RWPE1 (cell line): ENCODE data around the gene PHF12.

Experiments
- CTCF ChIA-PET: fragments of 350-600 bp; sonication (Branson Sonifier 250); formaldehyde crosslinking; extraction: SDS; loops from one replicate; lab custom pipeline; 2021; lab: Yijun Ruan, JAX
- POLR2A ChIA-PET: fragments of 400-600 bp; formaldehyde crosslinking; extraction: SDS; loops from one replicate; lab custom pipeline; 2020; ENCODE audit warnings: antibody characterized with exemption; ENCODE audit not compliant: low non-redundant PET; lab: Yijun Ruan, JAX
- DNase-seq: peaks from one replicate; pipeline ENCODE4 v3.0.0; 2012; ENCODE audit warnings: low spot score
- H3K27ac ChIP-seq: fragments of 450-650 bp; 2 replicates; pipeline ENCODE4 v1.5.1; 2017
- CTCF ChIP-seq: fragments of 450-650 bp; conservative IDR thresholded peaks from 2 replicates; pipeline ENCODE4 v1.5.1; 2017; ENCODE audit warnings: low read depth, mild to moderate bottlenecking

Gene PHF12

DNA sequence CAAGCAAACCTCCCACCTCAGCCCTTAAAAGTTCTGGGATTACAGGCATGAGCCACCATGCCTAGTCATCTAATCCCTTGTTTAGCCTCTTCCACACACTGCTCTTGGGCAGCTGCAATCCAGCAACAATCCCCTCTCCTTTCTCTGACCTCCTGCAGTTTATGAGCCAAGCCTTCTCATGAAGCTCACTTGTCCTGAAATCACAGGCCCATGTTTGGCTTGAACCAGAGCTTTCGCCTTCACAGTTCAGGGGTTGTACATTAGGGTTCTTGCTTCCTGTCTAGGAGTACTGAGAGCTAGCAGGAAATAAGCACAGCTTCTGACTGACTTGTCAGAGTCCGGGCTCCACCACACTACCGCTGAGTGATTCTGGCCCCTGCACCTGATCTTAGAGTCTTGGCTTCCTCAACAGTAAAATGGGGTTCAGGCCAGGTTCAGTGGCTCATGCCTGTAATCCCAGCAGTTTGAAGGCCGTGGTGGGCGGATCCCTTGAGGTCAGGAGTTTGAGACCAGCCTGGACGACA lies 80.2 kb downstream of the PHF12 start:
- ChIA-PET CTCF (interaction anchor here (1.3 kb wide), 1 partner anchor 107 kb away, joined by 5 read pairs; no protein-coding TSS in a partner anchor), POLR2A (no interaction called here)
- TF ChIP-seq CTCF, result no peak
- no peak for DNase-seq
- H3K27ac ChIP-seq, result no peak overlapping the region

DNA sequence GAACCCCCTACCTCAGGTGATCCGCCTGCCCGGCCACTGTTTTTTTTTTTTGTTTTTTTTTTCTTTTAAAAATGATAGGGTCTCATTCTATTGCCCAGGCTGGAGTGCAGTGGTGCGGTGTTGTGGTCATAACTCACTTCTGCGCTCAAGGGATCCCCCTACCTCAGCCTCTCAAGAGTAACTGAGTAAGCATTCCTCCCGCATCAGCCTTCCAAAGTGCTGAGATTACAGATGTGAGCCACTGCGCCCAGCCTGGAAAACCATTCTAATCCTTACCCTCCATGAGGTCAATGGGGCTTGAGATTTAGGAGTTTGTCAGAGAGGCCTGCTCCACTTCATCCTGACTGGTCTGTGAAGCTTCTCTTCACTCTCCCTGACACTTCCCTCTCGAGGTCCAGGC lies 84.0 kb downstream of the PHF12 start:
- POLR2A ChIA-PET, result no interaction called here
- no peak for TF ChIP-seq CTCF
- CTCF ChIA-PET, result interaction anchor here (0.6 kb wide), 1 partner anchor 55 kb away, joined by 5 read pairs; no protein-coding TSS in a partner anchor
- DNase-seq, result no peak
- no peak overlapping the region for H3K27ac ChIP-seq

DNA sequence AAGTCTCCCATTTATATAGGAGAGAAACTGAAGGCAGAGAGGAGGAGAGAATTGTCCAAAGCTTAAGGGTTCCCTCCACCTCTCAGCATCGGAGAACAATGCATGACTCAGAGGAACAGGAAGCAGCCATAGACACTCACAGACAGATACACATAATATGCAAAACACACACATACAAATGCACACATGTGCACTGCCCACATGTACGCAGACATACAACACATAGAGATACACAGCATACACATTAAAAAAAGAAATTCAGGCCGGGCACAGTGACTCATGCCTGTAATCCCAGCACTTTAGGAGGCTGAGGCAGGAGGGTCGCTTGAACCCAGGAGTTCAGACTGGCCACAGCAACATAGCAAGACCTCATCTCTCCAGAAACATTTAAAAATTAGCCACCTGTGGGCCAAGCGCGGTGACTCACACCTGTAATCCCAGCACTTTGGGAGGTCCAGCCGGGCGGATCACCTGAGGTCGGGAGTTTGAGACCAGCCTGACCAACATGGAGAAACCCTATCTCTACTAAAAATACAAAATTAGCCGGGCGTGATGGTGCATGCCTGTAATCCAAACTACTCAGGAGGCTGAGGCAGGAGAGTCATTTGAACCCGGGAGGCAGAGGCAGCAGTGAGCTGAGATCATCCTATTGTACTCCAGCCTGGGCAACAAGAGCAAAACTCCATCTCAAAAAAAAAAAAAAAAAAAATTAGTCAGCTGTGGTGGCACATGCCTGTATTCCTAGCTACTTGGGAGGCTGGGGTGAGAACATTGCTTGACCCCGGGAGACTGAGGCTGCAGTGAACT lies 85.2 kb downstream of the PHF12 start:
- no peak for TF ChIP-seq CTCF
- ChIA-PET CTCF (interaction anchor here (0.6 to 0.7 kb wide), 4 partner anchors 13 to 254 kb away, joined by 3 to 4 read pairs (median 3); no protein-coding TSS in a partner anchor), POLR2A (no interaction called here)
- DNase-seq, result no peak
- no peak overlapping the region for H3K27ac ChIP-seq

- DNase-seq, result no peak
- TF ChIP-seq CTCF, result no peak
- ChIA-PET POLR2A (no interaction called here), CTCF (interaction anchor here (0.6 to 0.7 kb wide), 3 partner anchors 13 to 42 kb away, joined by 3 to 4 read pairs (median 4); no protein-coding TSS in a partner anchor)
- H3K27ac ChIP-seq, result 0 out of 2 replicates have a peak overlapping the region, but pooled peaks have one; percentile 5
Measured at GRCh38 chr17:28864991-28865849, 86.1 kb downstream of the PHF12 start.

- no peak for TF ChIP-seq CTCF
- no peak for DNase-seq
- H3K27ac ChIP-seq, result no peak overlapping the region
- POLR2A ChIA-PET, result no interaction called here
- CTCF ChIA-PET, result interaction anchor here (1.1 kb wide), 1 partner anchor 34 kb away, joined by 3 read pairs; the partner anchor contains the start of gene FLOT2
Measured at GRCh38 chr17:28863953-28864352, 87.4 kb downstream of the PHF12 start.

- no peak for TF ChIP-seq CTCF
- POLR2A ChIA-PET, result no interaction called here
- CTCF ChIA-PET, result interaction anchor here (1.4 kb wide), 1 partner anchor 16 kb away, joined by 3 read pairs; no protein-coding TSS in a partner anchor
- H3K27ac ChIP-seq, result peak overlapping the region; percentile 33
- DNase-seq, result no peak
Measured at GRCh38 chr17:28862561-28862960, 88.8 kb downstream of the PHF12 start.
